Fibroblast of the conjunctiva (primary cell): ENCODE data around the gene ZNF490.
"Not testable (repeated sequence)": the region's sequence is repeated elsewhere in the genome, so short reads cannot be mapped to it uniquely, and the experiment has no call there.

Source experiments
- DNase-seq: peaks from one replicate; pipeline ENCODE4 v3.0.0-alpha.2; 2010; ENCODE audit warnings: low read depth

ZNF490 gene

DNA sequence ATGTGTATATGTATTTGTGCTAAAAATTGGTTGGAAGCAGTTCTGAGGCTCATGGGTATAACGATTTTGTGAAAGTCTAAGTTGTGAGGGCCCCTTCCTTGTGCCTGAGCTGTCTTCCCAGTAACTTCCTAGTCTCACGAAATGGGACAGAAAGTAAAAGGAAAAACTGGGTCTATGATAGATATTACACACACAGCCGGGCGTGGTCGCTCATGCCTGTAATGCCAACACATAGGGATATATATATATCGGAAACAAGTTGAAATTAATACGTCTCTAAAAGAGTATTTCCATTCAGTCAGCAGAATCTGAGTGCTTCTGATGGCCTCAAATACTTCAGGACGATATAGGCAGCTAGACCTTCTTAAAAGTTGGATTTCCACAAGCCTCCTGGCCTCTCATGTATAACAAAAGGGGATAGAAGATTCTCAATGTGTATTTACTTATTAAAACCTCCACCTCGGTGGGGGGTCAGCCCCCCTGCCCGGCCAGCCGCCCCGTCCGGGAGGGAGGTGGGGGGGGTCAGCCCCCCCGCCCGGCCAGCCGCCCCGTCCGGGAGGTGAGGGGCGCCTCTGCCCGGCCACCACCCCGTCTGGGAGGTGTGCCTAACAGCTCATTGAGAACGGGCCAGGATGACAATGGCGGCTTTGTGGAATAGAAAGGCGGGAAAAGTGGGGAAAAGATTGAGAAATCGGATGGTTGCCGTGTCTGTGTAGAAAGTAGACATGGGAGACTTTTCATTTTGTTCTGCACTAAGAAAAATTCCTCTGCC lies 10.8 kb upstream of the ZNF490 start:
- not testable (repeated sequence) for DNase-seq

DNA sequence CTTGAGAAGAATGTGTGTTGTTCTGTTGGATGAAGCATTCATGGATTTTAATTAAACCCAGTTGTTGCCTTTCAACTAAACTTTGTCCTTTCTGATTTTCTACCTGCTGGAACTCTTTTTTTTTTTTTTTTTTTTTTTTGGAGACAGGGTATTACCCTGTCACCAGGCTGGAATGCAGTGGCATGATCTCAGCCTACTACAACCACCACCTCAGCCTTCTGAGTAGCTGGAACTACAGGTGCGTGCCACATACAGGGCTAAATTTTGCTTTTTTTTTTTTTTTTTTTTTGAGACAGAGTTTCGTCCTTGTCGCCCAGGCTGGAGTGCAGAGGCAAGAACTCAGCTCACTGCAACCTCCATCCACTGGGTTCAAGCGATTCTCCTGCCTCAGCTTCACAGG lies 7.0 kb upstream of the ZNF490 start:
- no peak for DNase-seq

DNA sequence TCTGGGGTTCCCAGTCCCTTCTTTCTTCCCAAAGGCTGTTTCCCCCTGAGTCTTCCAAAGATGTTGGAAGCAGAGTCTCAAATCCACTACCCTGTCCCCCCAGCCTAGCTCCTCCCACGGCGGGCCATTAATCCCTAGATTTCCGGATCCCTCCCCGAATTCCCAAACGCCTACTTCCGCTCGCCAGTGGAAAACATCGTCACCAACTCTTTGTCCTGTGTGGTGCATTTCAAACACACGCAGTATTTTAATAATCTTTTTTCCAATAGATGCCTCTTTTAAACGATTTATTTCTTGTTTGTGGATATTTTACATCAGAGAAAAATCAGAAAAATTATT lies 717 bp upstream of the ZNF490 start:
- DNase-seq: peak; percentile 28

DNA sequence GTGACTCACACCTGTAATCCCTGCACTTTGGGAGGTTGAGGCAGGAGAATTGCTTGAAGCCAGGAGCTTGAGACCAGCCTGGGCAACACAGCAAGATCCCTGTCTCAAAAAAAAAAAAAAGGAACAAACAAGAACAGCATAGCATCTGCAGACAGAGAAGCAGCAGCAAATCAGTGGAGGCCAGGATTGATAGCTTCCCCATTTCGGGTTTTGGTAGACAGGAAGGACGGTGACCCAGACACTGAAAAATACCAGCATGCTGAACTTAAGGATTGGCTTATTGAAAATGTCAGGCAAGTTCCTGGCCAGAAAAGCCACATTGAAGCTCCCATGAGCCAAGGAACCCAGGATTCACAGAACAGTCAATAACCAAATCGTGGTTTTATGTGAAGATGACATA lies 3.0 kb downstream of the ZNF490 start:
- no peak for DNase-seq

GRCh38 chr19:12606796-12607195 lies 3.8 kb downstream of the ZNF490 start:
- DNase-seq: no peak

DNA sequence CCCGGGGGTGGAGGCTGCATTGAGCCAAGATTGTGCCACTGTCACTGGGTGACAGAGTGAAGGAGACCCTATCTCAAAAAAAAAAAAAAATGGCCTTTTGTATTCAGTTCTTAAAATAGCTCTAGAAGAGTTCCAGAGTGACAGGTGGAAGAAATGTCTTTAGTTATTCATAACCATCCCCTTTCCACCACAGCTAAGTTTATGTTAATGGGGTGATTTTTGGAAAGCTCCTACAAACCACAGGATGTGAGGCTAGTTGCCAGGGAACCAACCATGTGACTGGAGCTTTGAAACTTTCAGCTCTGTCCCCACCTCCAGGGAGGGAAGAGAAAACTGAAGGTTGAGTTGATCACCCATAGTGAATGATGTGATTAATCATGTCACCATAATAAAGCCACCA lies 6.9 kb downstream of the ZNF490 start:
- no peak for DNase-seq

- no peak for DNase-seq
Measured at GRCh38 chr19:12597594-12597993, 13.0 kb downstream of the ZNF490 start.

DNA sequence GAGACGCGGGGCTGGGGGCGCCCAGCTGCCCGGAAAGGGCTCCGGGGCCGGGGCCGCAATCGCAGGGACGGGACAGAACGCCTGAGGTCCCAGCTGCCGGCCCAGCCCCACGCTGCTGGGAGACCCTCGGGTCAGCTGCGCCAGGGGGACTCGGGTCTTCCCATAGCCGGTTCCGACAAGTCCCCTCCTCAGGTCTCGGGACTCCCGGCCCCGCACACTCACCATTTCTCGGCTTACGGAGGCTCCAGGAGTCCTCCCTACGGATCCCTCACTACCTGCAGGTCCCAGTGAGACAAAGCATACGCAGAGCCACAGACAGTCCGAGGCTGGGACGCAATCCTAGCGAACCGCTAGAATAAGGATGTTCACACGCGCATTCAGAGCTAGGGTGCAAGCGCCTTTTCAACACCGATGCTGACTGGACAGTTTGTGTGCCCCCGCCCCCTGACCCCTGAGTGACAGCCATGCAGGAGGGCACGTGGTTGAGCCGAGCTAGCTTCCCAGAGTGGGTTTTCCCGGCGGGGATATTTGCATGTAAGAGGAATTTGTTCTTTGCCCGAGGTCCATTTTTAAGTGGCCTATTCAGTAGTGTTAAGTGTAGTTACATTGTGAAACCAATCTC lies 13.6 kb downstream of the ZNF490 start:
- DNase-seq: no peak

DNA sequence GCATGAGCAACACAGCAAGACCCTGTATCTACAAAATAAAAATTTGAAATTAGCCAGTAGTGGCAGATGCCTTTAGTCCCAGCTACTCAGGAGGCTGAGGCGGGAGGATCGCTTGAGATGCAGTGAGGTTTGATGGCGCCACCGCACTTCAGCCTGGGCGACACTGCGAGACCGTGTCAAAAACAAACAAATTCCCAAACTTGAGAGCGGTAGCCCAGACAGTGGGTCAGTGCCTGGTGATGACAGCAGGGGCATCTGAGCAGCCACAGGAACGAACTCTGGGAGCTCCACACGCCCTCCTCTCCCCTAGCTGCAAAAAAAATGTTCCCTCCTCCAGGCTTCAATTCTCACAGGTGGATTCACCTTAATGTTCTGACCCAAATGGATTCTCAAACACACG lies 14.1 kb downstream of the ZNF490 start:
- no peak for DNase-seq

DNA sequence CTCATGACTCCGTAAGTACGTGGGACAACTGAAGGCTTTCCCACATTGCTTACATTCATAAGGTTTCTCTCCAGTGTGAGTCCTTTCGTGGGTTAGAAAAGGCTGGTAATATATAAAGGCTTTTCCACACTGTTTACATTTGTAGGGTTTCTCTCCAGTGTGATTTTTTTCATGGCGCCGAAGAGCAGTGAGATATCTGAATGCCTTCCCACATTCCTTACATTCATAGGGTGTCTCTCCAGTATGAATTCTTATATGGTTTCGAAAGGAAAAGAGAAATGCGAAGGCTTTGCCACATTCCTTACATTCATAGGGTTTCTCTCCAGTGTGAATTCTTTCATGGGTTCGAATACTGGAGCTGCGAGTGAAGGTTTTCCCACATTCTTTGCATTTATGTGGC lies 29.5 kb downstream of the ZNF490 start:
- DNase-seq: no peak

DNA sequence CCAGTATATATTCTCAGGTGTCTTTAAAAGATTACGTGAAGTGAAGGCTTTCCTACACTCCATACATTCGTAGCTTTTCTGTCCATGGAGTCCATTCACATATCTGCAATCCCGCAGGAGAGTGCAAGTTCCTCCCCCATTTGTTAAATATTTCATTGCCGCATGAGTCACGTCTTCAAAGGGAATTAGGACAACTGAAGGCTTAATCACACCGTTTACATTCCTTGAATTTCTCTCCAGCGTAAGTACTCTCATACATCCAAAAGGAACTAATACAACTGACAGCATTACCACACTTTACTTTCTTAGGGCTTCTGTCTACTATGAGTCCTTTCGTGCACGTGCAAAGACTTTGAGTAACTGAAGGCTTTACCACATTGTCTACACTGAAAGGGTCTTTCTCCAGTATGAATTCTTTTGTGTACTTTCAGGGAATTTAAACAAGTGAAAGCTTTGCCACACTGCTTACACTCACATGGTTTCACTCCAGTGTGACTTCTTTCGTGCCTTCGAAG lies 30.4 kb downstream of the ZNF490 start:
- no peak for DNase-seq

- no peak for DNase-seq
Measured at GRCh38 chr19:12578641-12579040, 32.0 kb downstream of the ZNF490 start.

DNA sequence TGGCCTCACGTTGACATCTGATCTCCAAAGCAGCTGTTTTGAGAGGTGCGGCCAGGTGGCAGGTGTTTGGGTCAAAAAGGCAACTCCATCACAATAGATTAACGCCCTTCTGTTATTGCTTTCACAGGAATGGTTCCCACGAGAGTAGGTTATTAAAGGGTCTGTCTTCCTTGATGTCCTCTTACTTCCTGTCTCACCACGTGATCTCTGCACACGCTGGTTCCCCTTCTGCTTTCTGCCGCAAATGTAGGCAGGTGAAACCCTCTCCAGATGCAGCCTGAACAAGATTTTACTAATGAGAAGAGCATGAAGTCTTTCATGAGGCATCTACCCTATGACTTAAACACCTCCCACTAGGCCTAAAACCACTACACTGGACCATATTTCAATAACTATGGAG lies 36.6 kb downstream of the ZNF490 start:
- DNase-seq: no peak

- DNase-seq: no peak
Measured at GRCh38 chr19:12567951-12568350, 42.7 kb downstream of the ZNF490 start.

DNA sequence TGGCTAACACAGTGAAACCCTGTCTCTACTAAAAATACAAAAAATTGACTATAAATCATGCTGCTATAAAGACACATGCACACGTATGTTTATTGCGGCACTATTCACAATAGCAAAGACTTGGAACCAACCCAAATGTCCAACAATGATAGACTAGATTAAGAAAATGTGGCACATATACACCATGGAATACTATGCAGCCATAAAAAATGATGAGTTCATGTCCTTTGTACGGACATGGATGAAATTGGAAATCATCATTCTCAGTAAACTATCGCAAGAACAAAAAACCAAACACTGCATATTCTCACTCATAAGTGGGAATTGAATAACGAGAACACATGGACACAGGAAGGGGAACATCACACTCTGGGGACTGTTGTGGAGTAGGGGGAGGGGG lies 44.2 kb downstream of the ZNF490 start:
- not testable (repeated sequence) for DNase-seq

GRCh38 chr19:12564016-12564664 lies 46.5 kb downstream of the ZNF490 start:
- peak; percentile 84 for DNase-seq

DNA sequence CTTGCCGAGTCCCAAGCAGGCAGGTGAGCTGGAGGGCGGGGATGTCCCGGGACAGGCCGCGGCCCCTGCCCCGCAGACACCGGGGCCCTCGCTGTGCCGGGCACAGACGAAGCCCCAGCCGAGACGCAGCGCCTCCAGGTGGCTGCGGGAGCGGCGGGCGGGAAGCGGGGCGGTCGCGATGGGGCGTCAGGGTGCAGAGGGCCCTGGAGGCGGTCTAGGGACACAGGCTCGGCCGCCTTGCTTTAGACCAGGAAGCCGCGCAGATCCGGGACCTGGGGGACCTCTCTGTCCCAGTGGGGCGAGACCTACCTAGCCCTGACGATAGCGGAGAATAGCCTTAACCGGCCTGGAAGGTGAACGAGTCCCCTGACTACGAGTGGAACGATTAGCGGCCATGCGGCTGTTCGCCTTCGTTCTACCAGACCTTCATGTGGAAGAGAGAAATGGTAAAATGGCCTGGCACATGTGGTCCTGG lies 55.1 kb downstream of the ZNF490 start:
- DNase-seq: no peak

- peak; percentile 96 for DNase-seq
Measured at GRCh38 chr19:12551060-12551832, 59.4 kb downstream of the ZNF490 start, which contains the start of gene ZNF564. ZNF564 (minus strand) TSS chr19:12551482; CDS start chr19:12551332, 150 bp downstream.

DNA sequence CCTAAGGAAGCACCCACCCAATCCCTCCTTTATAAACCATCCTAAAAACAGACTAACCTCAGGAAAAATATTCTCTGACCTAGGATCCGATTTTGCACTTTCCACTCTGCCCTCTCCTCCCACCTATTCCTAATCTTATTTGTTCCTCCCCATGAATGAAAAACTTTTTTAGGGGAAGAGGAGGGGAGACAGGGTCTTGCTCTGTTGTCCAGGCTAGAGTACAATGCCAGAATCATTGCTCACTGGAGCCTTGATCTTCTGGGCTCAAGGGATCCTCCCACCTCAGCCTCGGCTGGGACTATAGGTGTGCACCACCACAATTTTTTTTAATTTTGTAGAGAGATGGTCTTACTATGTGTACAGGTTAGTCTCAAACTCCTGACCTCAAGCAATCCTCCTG lies 63.7 kb downstream of the ZNF490 start:
- DNase-seq: no peak

DNA sequence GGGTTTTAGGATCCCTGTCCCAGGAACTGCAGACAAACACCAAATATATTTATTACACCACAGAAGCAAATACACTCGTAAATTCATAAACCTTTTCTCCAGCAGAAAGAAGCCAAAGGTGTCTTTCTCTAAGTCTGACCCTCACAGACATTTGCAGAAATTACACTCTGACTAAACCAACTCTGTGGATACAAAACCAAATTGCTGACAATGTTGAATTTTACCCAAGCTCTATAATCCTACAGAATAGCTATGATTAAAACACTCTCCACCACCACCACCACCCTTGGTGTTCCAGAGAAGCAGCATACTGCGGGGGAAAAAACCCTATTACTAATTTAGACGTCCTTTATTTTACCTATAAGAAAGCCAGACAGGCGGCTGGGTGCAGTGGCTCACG lies 64.5 kb downstream of the ZNF490 start:
- no peak for DNase-seq

DNA sequence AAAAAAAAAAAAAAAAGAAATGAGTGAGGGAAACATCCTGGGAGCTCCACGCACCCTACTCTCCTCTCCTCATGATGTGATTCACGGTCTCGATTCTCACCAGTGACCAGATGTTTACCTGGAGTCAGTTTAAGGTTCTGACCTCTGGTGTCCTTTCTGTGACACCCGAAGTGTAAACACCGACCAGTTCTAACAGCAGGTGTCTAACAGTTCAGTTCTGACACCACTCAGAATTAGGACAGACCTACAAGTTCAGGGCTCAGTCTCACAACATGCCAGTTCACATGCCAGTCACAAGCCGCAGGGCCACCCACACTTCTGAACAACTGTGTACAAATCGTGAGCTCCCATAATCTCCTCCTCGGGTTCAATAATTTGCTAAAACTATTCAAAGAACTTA lies 65.3 kb downstream of the ZNF490 start:
- no peak for DNase-seq

GRCh38 chr19:12544401-12544876 lies 66.2 kb downstream of the ZNF490 start:
- no peak for DNase-seq
